Smooth muscle cell (in vitro differentiated cells): ENCODE measurements around the gene SLC24A4. TPM values are rescaled to one million over a fixed set of nuclear protein-coding genes. Genes with fewer than 3 reads are reported as not detected.

Source experiments
- DNase-seq: peaks from one replicate; lab custom pipeline; 2025; ENCODE audit not compliant: unreplicated experiment; lab: John Stamatoyannopoulos, UW
- H2AFZ ChIP-seq: fragments of 200-600 bp; sonication (generic); 2 replicates; pipeline ENCODE4 v1.6.0; 2016; ENCODE audit warnings: antibody characterized with exemption, low read depth, mild to moderate bottlenecking
- H3F3A ChIP-seq: fragments of 200-600 bp; sonication (generic); 2 replicates; pipeline ENCODE4 v1.6.0; 2017; ENCODE audit warnings: antibody characterized with exemption, low read depth
- H3K27ac ChIP-seq: fragments of 200-600 bp; sonication (generic); 2 replicates; pipeline ENCODE4 v1.5.1; 2016; ENCODE audit warnings: low read depth, mild to moderate bottlenecking
- H3K27me3 ChIP-seq: fragments of 200-600 bp; sonication (generic); 2 replicates; pipeline ENCODE4 v1.6.1; 2016; ENCODE audit warnings: low read depth, mild to moderate bottlenecking
- H3K36me3 ChIP-seq: fragments of 200-600 bp; sonication (generic); 2 replicates; pipeline ENCODE4 v1.5.1; 2016; ENCODE audit warnings: low read depth
- H3K4me1 ChIP-seq: fragments of 200-600 bp; sonication (generic); 2 replicates; pipeline ENCODE4 v1.5.1; 2016; ENCODE audit warnings: low read depth
- H3K4me2 ChIP-seq: fragments of 200-600 bp; sonication (generic); 2 replicates; pipeline ENCODE4 v1.6.0; 2016; ENCODE audit warnings: mild to moderate bottlenecking
- H3K4me3 ChIP-seq: fragments of 200-600 bp; sonication (generic); 2 replicates; pipeline ENCODE4 v1.5.1; 2016; ENCODE audit warnings: mild to moderate bottlenecking
- H3K79me2 ChIP-seq: fragments of 200-600 bp; sonication (generic); 2 replicates; pipeline ENCODE4 v1.6.0; 2016; ENCODE audit warnings: low read depth, mild to moderate bottlenecking
- H3K9ac ChIP-seq: fragments of 200-600 bp; sonication (generic); 2 replicates; pipeline ENCODE4 v1.6.0; 2016; ENCODE audit warnings: low read depth
- H3K9me3 ChIP-seq: fragments of 200-600 bp; sonication (generic); replicated peaks from 2 replicates; pipeline ENCODE4 v1.5.1; 2016; ENCODE audit warnings: low read depth
- H4K20me1 ChIP-seq: fragments of 200-600 bp; sonication (generic); 2 replicates; pipeline ENCODE4 v1.6.0; 2016; ENCODE audit warnings: low read depth
- WGBS: methylation state at CpG from one replicate; pipeline ENCODE4 v1.1.7; 2016; ENCODE audit warnings: low lambda C conversion rate; 5-methylcytosine and 5-hydroxymethylcytosine counted together
- polyA plus RNA-seq: library from polyadenylated mRNA; unstranded; fragments of >200 nt; fragmentation: Nextera tagmentation; extraction: Ambion mirVana; gene quantifications from 2 replicates; pipeline ENCODE4 v1.2.1, GENCODE V29; 2016
- total RNA-seq: library from RNA; depleted of rRNA; stranded (reverse); fragments of >200 nt; gene quantifications from 2 replicates; pipeline ENCODE4 v1.2.3, GENCODE V29; 2014
- TF ChIP-seq, protein P1 (sequence below): fragments of 200-600 bp; sonication (generic); IDR thresholded peaks from 2 replicates; pipeline ENCODE4 v1.5.1; 2017; ENCODE audit warnings: borderline replicate concordance, mild to moderate bottlenecking, antibody characterized with exemption; ENCODE audit not compliant: insufficient read depth, poor library complexity, severe bottlenecking

The SLC24A4 gene
- total and polyA plus RNA-seq, 2 experiments from 2014 or later = 0.58 TPM; not detected in 1

GRCh38 chr14:92415969-92416368 is 93.0 kb downstream of the SLC24A4 start:
- Histone ChIP-seq H3K9me3 (no peaks in the 10 kb centered on the region), H3K4me2 (no peak overlapping the region), H3K27me3 (no peaks in the 10 kb centered on the region), H3K4me1 (peaks cover 6% of the 10 kb centered on the region), H3K4me3 (no peak overlapping the region), H3K36me3 (no peaks in the 10 kb centered on the region), H2AFZ (no peak overlapping the region), H3F3A (no peaks in the 10 kb centered on the region), H3K79me2 (no peaks in the 10 kb centered on the region), H3K9ac (no peak overlapping the region), H3K27ac (no peak overlapping the region), H4K20me1 (no peaks in the 10 kb centered on the region)
- no peak for DNase-seq
- 86% methylated on average over 9 of the region's 9 CpGs for WGBS
- TF ChIP-seq, protein P1, sequence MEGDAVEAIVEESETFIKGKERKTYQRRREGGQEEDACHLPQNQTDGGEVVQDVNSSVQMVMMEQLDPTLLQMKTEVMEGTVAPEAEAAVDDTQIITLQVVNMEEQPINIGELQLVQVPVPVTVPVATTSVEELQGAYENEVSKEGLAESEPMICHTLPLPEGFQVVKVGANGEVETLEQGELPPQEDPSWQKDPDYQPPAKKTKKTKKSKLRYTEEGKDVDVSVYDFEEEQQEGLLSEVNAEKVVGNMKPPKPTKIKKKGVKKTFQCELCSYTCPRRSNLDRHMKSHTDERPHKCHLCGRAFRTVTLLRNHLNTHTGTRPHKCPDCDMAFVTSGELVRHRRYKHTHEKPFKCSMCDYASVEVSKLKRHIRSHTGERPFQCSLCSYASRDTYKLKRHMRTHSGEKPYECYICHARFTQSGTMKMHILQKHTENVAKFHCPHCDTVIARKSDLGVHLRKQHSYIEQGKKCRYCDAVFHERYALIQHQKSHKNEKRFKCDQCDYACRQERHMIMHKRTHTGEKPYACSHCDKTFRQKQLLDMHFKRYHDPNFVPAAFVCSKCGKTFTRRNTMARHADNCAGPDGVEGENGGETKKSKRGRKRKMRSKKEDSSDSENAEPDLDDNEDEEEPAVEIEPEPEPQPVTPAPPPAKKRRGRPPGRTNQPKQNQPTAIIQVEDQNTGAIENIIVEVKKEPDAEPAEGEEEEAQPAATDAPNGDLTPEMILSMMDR = no peak

- no peaks in the 10 kb centered on the region for H3K36me3 ChIP-seq
- H3K9ac ChIP-seq = no peak overlapping the region
- H4K20me1 ChIP-seq = no peaks in the 10 kb centered on the region
- H3K9me3 ChIP-seq = no peaks in the 10 kb centered on the region
- H3F3A ChIP-seq = no peaks in the 10 kb centered on the region
- no peak overlapping the region for H3K4me2 ChIP-seq
- 40% methylated on average over 2 of the region's 2 CpGs for WGBS
- peaks cover 2% of the 10 kb centered on the region for H3K4me1 ChIP-seq
- H3K27me3 ChIP-seq = no peaks in the 10 kb centered on the region
- TF ChIP-seq, protein P1 = no peak
- no peaks in the 10 kb centered on the region for H3K79me2 ChIP-seq
- DNase-seq = no peak
- H2AFZ ChIP-seq = no peak overlapping the region
- no peak overlapping the region for H3K4me3 ChIP-seq
- no peak overlapping the region for H3K27ac ChIP-seq
These were observed 93.6 kb downstream of the SLC24A4 start for GRCh38 chr14:92416544-92416943.

DNA sequence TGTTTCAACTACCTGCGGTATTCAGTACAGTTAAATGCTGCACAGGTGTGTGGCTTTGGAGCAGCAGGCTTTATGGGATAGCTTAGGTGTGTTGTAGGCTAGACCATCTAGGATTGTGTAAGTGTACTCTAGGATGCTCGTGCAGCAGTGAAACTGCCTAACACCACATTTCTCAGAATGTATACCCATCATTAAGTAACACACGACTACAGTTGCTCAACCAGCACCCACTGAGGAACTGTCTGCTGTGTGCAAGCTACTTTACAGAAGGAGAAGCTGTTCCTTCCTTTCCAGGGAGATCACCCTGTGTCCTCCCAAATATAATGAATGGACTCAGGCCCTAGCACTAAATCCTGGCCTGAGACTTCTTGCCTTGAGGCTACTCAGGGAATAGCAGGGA is 94.8 kb downstream of the SLC24A4 start:
- Histone ChIP-seq H3K79me2 (no peaks in the 10 kb centered on the region), H3K4me1 (no peaks in the 10 kb centered on the region), H2AFZ (no peak overlapping the region), H3K36me3 (no peaks in the 10 kb centered on the region), H3K4me3 (no peak overlapping the region), H3K4me2 (no peak overlapping the region), H4K20me1 (no peaks in the 10 kb centered on the region), H3K9ac (no peak overlapping the region), H3K9me3 (no peaks in the 10 kb centered on the region), H3K27ac (no peak overlapping the region), H3F3A (no peaks in the 10 kb centered on the region), H3K27me3 (no peaks in the 10 kb centered on the region)
- no peak for DNase-seq
- TF ChIP-seq, protein P1 = no peak
- 75% methylated on average over 3 of the region's 3 CpGs for WGBS

DNA sequence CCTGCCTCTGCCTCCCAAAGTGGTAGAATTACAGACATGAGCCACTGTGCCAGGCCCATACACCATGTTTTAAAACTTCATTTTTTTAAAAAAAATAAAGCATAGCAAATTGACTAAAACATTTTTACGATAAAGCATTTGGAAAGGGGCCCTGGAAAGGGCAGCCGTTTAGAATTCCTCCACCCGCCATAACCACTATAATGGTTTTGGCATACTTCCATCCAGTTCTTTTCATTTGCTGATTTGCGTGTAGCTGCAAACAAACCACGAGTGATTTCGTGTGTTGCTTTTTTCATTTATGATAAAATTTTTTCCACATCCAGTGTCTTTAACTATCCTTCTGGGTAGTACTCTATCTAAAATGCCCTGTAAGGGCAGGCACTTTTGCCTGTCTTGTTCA is 98.8 kb downstream of the SLC24A4 start:
- Histone ChIP-seq H4K20me1 (no peaks in the 10 kb centered on the region), H3K4me1 (no peaks in the 10 kb centered on the region), H3K4me3 (no peak overlapping the region), H3K27me3 (no peaks in the 10 kb centered on the region), H3K9me3 (no peaks in the 10 kb centered on the region), H2AFZ (no peak overlapping the region), H3K36me3 (no peaks in the 10 kb centered on the region), H3K79me2 (no peaks in the 10 kb centered on the region), H3K4me2 (no peak overlapping the region), H3K27ac (no peak overlapping the region), H3K9ac (no peak overlapping the region), H3F3A (no peaks in the 10 kb centered on the region)
- WGBS = 54% methylated on average over 6 of the region's 6 CpGs
- TF ChIP-seq, protein P1 = no peak
- no peak for DNase-seq
